ENCODE measurements around the gene DERL3. TPM values are rescaled to one million over a fixed set of nuclear protein-coding genes. Genes with fewer than 3 reads are reported as not detected.
"Not testable (repeated sequence)": the region's sequence is repeated elsewhere in the genome, so short reads cannot be mapped to it uniquely, and the experiment has no call there.

The DERL3 gene
- total RNA-seq, 1 donor from 2014 or later = 3.8 TPM

DNA sequence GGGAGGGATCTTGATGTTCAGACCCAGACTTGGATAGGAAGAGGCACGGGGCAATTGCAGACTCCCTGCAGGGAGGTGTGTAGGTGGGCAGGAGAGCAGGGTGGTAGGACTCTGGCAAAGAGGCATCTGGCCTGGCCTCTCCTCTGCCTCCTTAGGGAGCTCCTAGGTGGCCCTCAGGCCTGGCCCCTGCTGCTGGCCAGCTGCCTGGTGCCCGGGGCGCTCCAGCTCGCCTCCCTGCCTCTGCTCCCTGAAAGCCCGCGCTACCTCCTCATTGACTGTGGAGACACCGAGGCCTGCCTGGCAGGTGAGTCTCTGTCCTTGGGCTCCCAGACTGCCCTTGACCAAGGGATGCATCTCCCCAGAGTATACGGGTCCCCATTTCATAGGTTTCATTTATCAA lies 38.8 kb upstream of the DERL3 start:
- DNase-seq (no peak), ATAC-seq (no peak)
- no peaks in the 10 kb centered on the region for H3K36me3 ChIP-seq
- no peak overlapping the region for H3K27ac ChIP-seq
- no peaks in the 10 kb centered on the region for H3K9me3 ChIP-seq
- no peak overlapping the region for H3K4me3 ChIP-seq
- TF ChIP-seq, protein P1, sequence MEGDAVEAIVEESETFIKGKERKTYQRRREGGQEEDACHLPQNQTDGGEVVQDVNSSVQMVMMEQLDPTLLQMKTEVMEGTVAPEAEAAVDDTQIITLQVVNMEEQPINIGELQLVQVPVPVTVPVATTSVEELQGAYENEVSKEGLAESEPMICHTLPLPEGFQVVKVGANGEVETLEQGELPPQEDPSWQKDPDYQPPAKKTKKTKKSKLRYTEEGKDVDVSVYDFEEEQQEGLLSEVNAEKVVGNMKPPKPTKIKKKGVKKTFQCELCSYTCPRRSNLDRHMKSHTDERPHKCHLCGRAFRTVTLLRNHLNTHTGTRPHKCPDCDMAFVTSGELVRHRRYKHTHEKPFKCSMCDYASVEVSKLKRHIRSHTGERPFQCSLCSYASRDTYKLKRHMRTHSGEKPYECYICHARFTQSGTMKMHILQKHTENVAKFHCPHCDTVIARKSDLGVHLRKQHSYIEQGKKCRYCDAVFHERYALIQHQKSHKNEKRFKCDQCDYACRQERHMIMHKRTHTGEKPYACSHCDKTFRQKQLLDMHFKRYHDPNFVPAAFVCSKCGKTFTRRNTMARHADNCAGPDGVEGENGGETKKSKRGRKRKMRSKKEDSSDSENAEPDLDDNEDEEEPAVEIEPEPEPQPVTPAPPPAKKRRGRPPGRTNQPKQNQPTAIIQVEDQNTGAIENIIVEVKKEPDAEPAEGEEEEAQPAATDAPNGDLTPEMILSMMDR (IDR thresholded peaks at IDR 0.05) = no peak
- intact Hi-C loops (cut with DNase I) = no loop called here
- H3K4me1 ChIP-seq = no peaks in the 10 kb centered on the region
- no peaks in the 10 kb centered on the region for H3K27me3 ChIP-seq

GRCh38 chr22:23875801-23876200 lies 37.0 kb upstream of the DERL3 start:
- TF ChIP-seq, protein P1 (IDR thresholded peaks at IDR 0.05) = no peak
- H3K36me3 ChIP-seq = no peaks in the 10 kb centered on the region
- no peak for DNase-seq
- H3K4me1 ChIP-seq = no peaks in the 10 kb centered on the region
- H3K27me3 ChIP-seq = no peaks in the 10 kb centered on the region
- no peaks in the 10 kb centered on the region for H3K9me3 ChIP-seq
- H3K4me3 ChIP-seq = no peak overlapping the region
- intact Hi-C loops (cut with DNase I) = no loop called here
- H3K27ac ChIP-seq = no peak overlapping the region
- no peak for ATAC-seq

DNA sequence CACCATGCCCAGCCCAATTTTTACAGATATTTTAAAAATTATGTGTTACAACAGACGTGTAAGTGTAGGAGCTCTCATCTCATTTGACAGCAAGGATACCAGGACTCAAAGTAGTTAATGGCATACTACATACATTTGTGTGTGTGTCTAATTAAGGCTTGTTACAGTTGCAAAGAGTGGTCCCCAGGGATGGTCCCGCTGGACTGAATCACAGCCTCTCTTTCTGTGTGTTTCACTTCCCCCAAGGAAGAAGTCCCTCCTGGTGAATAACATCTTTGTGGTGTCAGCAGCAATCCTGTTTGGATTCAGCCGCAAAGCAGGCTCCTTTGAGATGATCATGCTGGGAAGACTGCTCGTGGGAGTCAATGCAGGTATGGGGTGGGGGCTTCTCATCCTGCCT lies 36.1 kb upstream of the DERL3 start:
- no peak overlapping the region for H3K27ac ChIP-seq
- H3K27me3 ChIP-seq = no peaks in the 10 kb centered on the region
- TF ChIP-seq, protein P1 (IDR thresholded peaks at IDR 0.05) = no peak
- no peak for ATAC-seq
- H3K9me3 ChIP-seq = no peaks in the 10 kb centered on the region
- intact Hi-C loops (cut with DNase I) = no loop called here
- H3K4me3 ChIP-seq = no peak overlapping the region
- no peaks in the 10 kb centered on the region for H3K4me1 ChIP-seq
- no peaks in the 10 kb centered on the region for H3K36me3 ChIP-seq
- DNase-seq = no peak

GRCh38 chr22:23868580-23868979 lies 29.8 kb upstream of the DERL3 start:
- ATAC-seq (peak; percentile 53), DNase-seq (no peak)
- Histone ChIP-seq H3K27ac (no peak overlapping the region), H3K4me1 (no peaks in the 10 kb centered on the region), H3K27me3 (no peaks in the 10 kb centered on the region), H3K36me3 (no peaks in the 10 kb centered on the region), H3K4me3 (no peak overlapping the region), H3K9me3 (no peaks in the 10 kb centered on the region)
- TF ChIP-seq, protein P1 (IDR thresholded peaks at IDR 0.05) = no peak
- intact Hi-C loops (cut with DNase I) = no loop called here

DNA sequence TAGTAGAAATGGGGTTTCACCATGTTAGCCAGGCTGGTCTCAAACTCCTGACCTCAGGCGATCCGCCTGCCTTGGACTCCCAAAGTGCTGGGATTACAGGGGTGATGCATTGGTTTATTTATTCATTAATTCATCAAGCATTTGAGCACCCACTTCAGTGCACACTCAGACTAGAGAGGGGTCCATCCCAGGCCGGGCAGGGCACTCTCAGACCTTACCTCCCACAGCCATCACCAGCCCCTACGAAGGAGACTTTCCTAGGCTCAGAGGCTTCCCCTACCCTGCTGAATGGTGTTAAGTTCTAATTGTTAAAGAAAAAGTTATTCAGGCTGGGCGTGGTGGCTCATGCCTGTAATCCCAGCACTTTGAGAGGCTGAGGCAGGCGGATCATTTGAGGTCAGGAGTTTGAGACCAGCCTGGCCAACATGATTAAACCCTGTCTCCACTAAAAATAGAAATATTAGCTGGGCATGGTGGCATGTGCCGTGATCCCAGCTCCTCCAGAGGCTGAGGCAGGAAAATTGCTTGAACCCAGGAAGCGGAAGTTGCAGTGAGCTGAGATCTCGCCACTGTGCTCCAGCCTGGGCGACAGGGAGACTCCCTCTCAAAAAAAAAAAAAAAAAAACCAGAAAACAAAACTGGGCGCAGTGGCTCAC lies 25.8 kb upstream of the DERL3 start:
- H3K27me3 ChIP-seq; H3K27ac ChIP-seq; intact Hi-C loops (cut with DNase I); H3K4me3 ChIP-seq; DNase-seq; H3K9me3 ChIP-seq; ATAC-seq; H3K4me1 ChIP-seq; H3K36me3 ChIP-seq: not testable (repeated sequence)

DNA sequence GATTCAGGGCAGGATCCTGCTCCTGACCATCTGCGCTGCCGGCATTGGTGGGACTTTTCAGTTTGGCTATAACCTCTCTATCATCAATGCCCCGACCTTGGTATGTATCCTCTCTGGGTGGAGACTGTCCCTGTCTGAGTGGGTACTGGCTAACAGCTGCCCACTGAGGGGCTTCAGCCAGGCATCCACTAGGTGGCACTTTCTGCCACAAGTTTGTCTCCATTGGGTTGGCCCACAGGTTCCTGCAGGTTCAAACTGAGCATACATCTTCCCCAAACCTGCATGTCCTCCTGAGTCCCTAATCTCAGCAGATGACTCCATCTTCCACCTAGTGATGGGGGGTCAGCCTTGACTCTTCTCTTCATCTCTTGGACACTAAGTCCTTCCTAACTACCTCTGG lies 23.3 kb upstream of the DERL3 start:
- DNase-seq = no peak
- ATAC-seq = peak; percentile 17
- no peaks in the 10 kb centered on the region for H3K27me3 ChIP-seq
- TF ChIP-seq, protein P1 (IDR thresholded peaks at IDR 0.05) = peak; percentile 45
- H3K4me1 ChIP-seq = peaks cover 6% of the 10 kb centered on the region
- no peaks in the 10 kb centered on the region for H3K9me3 ChIP-seq
- H3K4me3 ChIP-seq = no peak overlapping the region
- intact Hi-C loops (cut with DNase I) = no loop called here
- H3K36me3 ChIP-seq = no peaks in the 10 kb centered on the region
- no peak overlapping the region for H3K27ac ChIP-seq

DNA sequence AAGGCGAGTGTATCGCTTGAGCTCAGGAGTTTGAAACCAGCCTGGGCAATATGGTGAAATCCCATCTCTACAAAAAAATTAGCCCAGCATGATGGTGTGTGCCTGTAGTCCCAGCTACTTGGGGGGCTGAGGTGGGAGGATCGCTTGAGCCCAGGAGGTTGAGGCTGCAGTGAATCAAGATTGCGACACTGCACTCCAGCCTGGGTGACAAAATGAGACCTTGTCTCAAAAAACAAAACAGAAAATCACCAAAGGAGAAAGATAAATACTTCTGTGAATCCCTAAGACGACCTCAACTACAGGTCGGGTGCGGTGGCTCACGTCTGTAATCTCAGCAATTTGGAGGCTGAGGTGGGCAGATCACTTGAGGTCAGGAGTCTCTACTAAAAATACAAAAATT lies 21.4 kb upstream of the DERL3 start:
- H3K4me1 ChIP-seq; H3K36me3 ChIP-seq; ATAC-seq; DNase-seq; H3K27me3 ChIP-seq; H3K9me3 ChIP-seq; H3K4me3 ChIP-seq; H3K27ac ChIP-seq; intact Hi-C loops (cut with DNase I): not testable (repeated sequence)
